Mucosa of descending colon (tissue), 3 donors: ENCODE data around the gene SEPTIN12. TPM values are rescaled to one million over a fixed set of nuclear protein-coding genes. Genes with fewer than 3 reads are reported as not detected.
"Not testable (repeated sequence)": the region's sequence is repeated elsewhere in the genome, so short reads cannot be mapped to it uniquely, and the experiment has no call there.

Experiments
- ATAC-seq: fragments of 200-7000 bp; cut with Tn5 transposase; one replicate; pipeline ENCODE4 v1.9.1; 2020; ENCODE audit warnings: mild to moderate bottlenecking, moderate library complexity
- DNase-seq, 3 donors: peaks; one replicate each; pipeline ENCODE4 v3.0.0-alpha.2; 2020
- H3K36me3 ChIP-seq: fragments of 200-600 bp; one replicate; pipeline ENCODE4 v1.8.0; 2021; ENCODE audit warnings: low read depth, mild to moderate bottlenecking
- H3K4me1 ChIP-seq: fragments of 200-600 bp; one replicate; pipeline ENCODE4 v1.8.0; 2021; ENCODE audit warnings: low read depth, mild to moderate bottlenecking
- H3K4me3 ChIP-seq: fragments of 200-600 bp; one replicate; pipeline ENCODE4 v1.8.0; 2021; ENCODE audit warnings: mild to moderate bottlenecking
- H3K9me3 ChIP-seq: fragments of 200-600 bp; one replicate; pipeline ENCODE4 v1.8.0; 2021; ENCODE audit warnings: mild to moderate bottlenecking
- intact Hi-C, 2 donors: fragments of 100-400 bp; cut with DNase I in 1 of 2; cut with micrococcal nuclease in 1 of 2; formaldehyde crosslinking; loops; one replicate each; pipeline versions ENCODE4 v1.11.0 to v1.11.1; 2022; cut with DNase I, micrococcal nuclease
- total RNA-seq, 3 donors: library from RNA; stranded (reverse); fragmentation: NEBNext Ultra II Directional in 2 of 3; extraction: Animal tissue kit (Norgen Biotek cat#: 25700) in 2 of 3; gene quantifications; one replicate each; pipeline versions ENCODE4 v1.2.1 to v1.2.4, GENCODE V29; 2021 to 2023
- TF ChIP-seq, protein P1 (sequence below): fragments of 200-600 bp; IDR thresholded peaks from one replicate; pipeline ENCODE4 v1.8.0; 2022; ENCODE audit warnings: antibody characterized with exemption, mild to moderate bottlenecking
- donor health status: DM: no; HTN: no; CAD: no; lungs with moderate emphysema.
- donor health status: DM: no; HTN: no; CAD: no.
- donor health status: DM: no; HTN: yes; CAD: no.

SEPTIN12 gene
- total RNA-seq, 3 donors from 2014 or later = 1.1 TPM; not detected in 2

DNA sequence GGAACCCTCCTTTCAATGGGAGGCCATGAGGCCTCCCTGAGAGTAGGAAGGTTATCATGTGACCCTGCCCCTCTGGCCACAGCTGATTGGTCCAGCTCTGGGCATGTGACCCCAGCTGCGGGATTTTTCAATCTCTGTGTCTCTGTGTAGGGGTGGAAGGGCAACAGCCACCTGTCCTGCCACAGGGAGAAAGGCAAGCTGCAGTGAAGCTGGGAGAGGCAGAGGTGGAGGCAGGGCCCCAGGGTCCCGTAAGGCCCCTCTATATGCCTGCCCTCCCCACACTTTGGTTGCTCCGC lies 42.9 kb downstream of the SEPTIN12 start:
- Histone ChIP-seq H3K4me1 (no peaks in the 10 kb centered on the region), H3K36me3 (no peaks in the 10 kb centered on the region), H3K9me3 (no peaks in the 10 kb centered on the region), H3K4me3 (no peak overlapping the region)
- ATAC-seq (no peak), DNase-seq (no peak)
- TF ChIP-seq, protein P1, sequence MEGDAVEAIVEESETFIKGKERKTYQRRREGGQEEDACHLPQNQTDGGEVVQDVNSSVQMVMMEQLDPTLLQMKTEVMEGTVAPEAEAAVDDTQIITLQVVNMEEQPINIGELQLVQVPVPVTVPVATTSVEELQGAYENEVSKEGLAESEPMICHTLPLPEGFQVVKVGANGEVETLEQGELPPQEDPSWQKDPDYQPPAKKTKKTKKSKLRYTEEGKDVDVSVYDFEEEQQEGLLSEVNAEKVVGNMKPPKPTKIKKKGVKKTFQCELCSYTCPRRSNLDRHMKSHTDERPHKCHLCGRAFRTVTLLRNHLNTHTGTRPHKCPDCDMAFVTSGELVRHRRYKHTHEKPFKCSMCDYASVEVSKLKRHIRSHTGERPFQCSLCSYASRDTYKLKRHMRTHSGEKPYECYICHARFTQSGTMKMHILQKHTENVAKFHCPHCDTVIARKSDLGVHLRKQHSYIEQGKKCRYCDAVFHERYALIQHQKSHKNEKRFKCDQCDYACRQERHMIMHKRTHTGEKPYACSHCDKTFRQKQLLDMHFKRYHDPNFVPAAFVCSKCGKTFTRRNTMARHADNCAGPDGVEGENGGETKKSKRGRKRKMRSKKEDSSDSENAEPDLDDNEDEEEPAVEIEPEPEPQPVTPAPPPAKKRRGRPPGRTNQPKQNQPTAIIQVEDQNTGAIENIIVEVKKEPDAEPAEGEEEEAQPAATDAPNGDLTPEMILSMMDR = no peak
- intact Hi-C loops = no loop called here

- no peak for DNase-seq
- Histone ChIP-seq H3K9me3 (no peaks in the 10 kb centered on the region), H3K36me3 (no peaks in the 10 kb centered on the region), H3K4me3 (no peak overlapping the region), H3K4me1 (no peaks in the 10 kb centered on the region)
- intact Hi-C loops = no loop called here
- ATAC-seq = no peak
- TF ChIP-seq, protein P1 = no peak
Measured at GRCh38 chr16:4744555-4745273, 43.4 kb downstream of the SEPTIN12 start.

- H3K4me1 ChIP-seq = no peaks in the 10 kb centered on the region
- TF ChIP-seq, protein P1 = no peak
- H3K9me3 ChIP-seq = no peaks in the 10 kb centered on the region
- H3K4me3 ChIP-seq = no peak overlapping the region
- H3K36me3 ChIP-seq = no peaks in the 10 kb centered on the region
- ATAC-seq = peak; percentile 81
- intact Hi-C loops = no loop called here
- DNase-seq = peak in 2 of 3 donors; percentile 29 to 51
Measured at GRCh38 chr16:4743226-4743878, 44.8 kb downstream of the SEPTIN12 start.

DNA sequence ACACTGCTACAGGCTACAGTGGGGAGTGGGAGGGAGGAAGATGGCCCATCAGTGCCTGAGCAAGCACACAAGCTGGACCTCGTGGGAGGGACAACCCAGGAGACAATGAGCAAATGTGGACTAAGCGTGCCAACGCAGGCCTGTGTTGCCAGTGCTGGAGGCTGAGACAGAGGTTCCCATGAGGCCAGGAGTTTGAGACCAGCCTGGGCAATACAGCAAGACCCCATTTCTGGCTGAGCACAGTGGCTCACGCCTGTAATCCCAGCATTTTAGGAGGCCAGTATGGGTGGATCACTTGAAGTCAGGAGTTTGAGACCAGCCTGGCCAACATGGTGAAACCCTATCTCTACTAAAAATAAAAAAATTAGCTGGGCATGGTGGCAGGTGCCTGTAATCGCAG lies 49.8 kb downstream of the SEPTIN12 start:
- H3K4me3 ChIP-seq, DNase-seq, intact Hi-C loops, H3K4me1 ChIP-seq, ATAC-seq, H3K9me3 ChIP-seq, H3K36me3 ChIP-seq: not testable (repeated sequence)

GRCh38 chr16:4737545-4737944 lies 50.6 kb downstream of the SEPTIN12 start:
- intact Hi-C loops = no loop called here
- TF ChIP-seq, protein P1 = no peak
- ATAC-seq (no peak), DNase-seq (no peak)
- Histone ChIP-seq H3K4me3 (no peak overlapping the region), H3K9me3 (no peaks in the 10 kb centered on the region), H3K4me1 (peaks cover 12% of the 10 kb centered on the region), H3K36me3 (no peaks in the 10 kb centered on the region)

DNA sequence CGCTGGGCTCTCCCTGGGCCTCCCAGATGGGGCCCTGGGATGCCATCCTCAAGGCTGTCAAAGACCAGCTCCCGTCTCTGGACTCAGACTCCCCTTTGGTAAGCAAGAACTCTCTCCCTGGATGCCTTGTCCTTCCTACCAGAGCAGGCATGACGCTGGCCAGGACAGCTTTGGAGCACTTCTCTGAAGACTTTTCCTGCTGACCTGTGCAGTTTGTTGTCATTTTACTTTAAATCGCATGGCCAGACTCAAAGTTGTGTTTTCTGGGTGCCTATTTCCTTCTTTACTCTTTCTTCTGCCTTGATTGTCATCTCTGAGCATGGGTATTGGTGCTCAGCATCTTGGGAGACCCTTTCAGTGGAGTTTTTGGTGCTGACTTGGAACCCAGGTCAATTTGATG lies 51.6 kb downstream of the SEPTIN12 start:
- intact Hi-C loops = no loop called here
- TF ChIP-seq, protein P1 = no peak
- no peak overlapping the region for H3K4me3 ChIP-seq
- ATAC-seq (no peak), DNase-seq (no peak)
- H3K36me3 ChIP-seq = no peaks in the 10 kb centered on the region
- peaks cover 12% of the 10 kb centered on the region for H3K4me1 ChIP-seq
- no peaks in the 10 kb centered on the region for H3K9me3 ChIP-seq
